NT2/D1 (cell line): ENCODE data around the gene GDF2.

ENCODE experiments used
- SUZ12 ChIP-seq: IDR thresholded peaks from 2 replicates; pipeline ENCODE4 v1.6.1; 2011; ENCODE audit not compliant: insufficient read length, insufficient read depth; ENCODE audit errors: extremely low read depth
- YY1 ChIP-seq: IDR thresholded peaks from 2 replicates; pipeline ENCODE4 v1.6.1; 2011; ENCODE audit not compliant: insufficient read length, insufficient read depth
- ZNF274 ChIP-seq: IDR thresholded peaks from 2 replicates; pipeline ENCODE4 v1.6.1; 2011; ENCODE audit warnings: mild to moderate bottlenecking, low read depth, low read length

- TF ChIP-seq SUZ12 = no peak
- TF ChIP-seq YY1 = no peak
- TF ChIP-seq ZNF274 = no peak
Measured at GRCh38 chr10:47348138-47348651, 25.9 kb downstream of the GDF2 start, which contains the start of gene RBP3.
